PC-9 (cell line): ENCODE results near the gene PIGB.

ENCODE experiments used
- CTCF ChIP-seq: fragments of 200-600 bp; sonication (generic); conservative IDR thresholded peaks from 2 replicates; pipeline ENCODE4 v1.6.1; 2017; ENCODE audit warnings: mixed run types, antibody characterized with exemption, mild to moderate bottlenecking, moderate library complexity
- EZH2 ChIP-seq: fragments of 200-600 bp; sonication (generic); IDR thresholded peaks from 2 replicates; pipeline ENCODE4 v1.8.0; 2017; ENCODE audit warnings: antibody characterized with exemption, low read depth

- TF ChIP-seq CTCF (peak; percentile 82), EZH2 (no peak)
Observed at GRCh38 chr15:55290528-55291057, 28.4 kb upstream of the PIGB start.
